HG03571 (cell line): Measurements from ENCODE around the gene RBM41.
A peak's percentile ranks its signal among the peaks of the same experiment; 100 is the strongest.
"Not testable (repeated sequence)": the region's sequence is repeated elsewhere in the genome, so short reads cannot be mapped to it uniquely, and the experiment has no call there.

Source experiments
- ATAC-seq: cut with Tn5 transposase; IDR thresholded peaks from one replicate; pipeline ENCODE4 v1.9.1; 2021; ENCODE audit not compliant: unreplicated experiment

Gene RBM41

DNA sequence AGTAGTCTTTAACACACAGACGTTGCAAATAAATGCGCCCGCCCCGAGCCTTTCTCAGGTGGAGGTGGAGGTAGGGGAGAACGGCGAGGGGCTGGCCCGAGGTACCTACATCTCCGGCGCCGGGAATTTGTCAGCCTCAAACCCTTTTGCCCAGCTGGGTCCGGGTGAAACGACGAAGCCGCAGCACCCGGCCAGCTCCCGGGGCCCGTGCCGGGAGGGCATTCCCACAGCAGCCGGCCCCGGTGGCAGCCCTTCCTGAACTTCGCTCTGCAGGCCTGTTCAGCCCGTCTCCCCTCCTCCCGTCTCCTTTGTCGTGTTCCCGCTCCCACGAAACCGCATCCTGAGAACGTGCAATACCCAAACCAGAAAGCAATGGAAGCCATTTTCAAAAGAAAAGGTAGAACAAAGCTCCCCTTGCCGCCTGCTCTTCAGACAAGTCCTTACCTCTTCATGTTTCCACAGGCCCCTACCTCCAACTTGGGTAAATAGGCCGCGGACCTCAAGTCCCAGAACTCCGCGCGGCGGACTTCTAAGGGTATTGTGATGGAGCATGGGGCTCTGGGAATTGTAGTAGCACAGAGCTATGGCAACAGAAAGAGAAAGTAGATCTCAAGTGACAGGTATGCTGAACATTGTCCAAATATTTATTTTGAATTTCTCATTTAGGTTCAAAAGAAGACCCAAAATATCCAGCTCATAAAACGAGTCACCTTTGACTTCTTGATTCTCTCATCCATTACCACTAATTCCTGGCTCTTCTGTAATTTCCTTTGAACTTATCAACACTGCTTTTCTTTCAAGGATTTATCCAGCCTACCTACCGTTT is at the start of gene RBM41:
Gene RBM41 (minus strand): TSS at position 501 of the 826 bp plus-strand sequence. CDS start 49 bp downstream, at position 452.
- peak; percentile 99 for ATAC-seq

GRCh38 chrX:107168257-107168656 is 49.6 kb upstream of the RBM41 start:
- ATAC-seq, result no peak

DNA sequence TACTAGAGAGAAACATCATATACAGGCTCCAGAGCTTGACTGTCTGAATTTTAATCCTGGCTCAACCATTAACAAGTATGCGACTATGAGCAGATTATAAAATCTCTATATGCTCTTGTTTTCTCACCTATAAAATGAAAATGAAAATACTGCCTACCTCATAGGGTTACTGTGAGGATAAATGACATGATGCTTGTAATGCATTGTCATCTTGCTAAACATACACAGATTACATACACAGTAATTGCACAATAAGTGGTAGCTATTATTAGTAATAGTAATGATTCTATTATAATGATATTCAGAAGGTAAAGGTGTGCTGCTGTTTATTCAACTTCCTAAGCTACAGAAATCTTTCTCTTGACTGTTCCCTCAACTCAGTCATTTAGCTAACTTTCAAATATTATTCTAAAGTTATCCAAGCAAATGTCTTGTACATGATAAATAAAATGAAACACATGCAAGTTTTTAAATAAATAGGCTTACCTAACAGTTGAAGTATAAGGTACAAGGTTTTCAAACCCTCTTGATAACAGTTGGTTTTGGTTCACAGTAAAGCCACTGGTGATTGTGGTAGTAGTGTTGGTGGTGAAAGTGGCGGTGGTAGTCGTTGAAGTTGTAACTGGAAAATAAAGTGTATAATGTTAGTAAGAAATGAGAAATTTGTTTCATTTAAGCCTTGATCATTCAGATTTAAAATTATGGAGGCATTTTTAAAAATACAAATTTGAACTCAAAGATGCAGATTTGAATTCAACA is 48.7 kb upstream of the RBM41 start:
- ATAC-seq, result no peak

GRCh38 chrX:107157618-107158017 is 39.0 kb upstream of the RBM41 start:
- not testable (repeated sequence) for ATAC-seq

DNA sequence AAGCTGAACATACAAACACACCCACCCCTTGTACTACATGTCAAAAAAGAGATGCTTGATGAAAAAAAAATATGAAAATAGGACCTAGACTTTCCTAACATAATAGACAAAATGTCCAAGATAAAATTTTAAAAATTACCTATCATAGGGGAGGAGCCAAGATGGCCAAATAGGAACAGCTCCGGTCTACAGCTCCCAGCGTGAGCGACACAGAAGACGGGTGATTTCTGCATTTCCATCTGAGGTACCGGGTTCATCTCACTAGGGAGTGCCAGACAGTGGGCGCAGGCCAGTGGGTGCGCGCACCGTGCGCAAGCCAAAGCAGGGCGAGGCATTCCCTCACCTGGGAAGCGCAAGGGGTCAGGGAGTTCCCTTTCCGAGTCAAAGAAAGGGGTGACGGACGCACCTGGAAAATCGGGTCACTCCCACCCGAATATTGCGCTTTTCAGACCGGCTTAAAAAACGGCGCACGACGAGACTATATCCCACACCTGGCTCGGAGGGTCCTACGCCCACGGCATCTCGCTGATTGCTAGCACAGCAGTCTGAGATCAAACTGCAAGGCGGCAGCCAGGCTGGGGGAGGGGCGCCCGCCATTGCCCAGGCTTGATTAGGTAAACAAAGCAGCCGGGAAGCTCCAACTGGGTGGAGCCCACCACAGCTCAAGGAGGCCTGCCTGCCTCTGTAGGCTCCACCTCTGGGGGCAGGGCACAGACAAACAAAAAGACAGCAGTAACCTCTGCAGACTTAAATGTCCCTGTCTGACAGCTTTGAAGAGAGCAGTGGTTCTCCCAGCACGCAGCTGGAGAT is 37.2 kb upstream of the RBM41 start:
- ATAC-seq, result not testable (repeated sequence)

DNA sequence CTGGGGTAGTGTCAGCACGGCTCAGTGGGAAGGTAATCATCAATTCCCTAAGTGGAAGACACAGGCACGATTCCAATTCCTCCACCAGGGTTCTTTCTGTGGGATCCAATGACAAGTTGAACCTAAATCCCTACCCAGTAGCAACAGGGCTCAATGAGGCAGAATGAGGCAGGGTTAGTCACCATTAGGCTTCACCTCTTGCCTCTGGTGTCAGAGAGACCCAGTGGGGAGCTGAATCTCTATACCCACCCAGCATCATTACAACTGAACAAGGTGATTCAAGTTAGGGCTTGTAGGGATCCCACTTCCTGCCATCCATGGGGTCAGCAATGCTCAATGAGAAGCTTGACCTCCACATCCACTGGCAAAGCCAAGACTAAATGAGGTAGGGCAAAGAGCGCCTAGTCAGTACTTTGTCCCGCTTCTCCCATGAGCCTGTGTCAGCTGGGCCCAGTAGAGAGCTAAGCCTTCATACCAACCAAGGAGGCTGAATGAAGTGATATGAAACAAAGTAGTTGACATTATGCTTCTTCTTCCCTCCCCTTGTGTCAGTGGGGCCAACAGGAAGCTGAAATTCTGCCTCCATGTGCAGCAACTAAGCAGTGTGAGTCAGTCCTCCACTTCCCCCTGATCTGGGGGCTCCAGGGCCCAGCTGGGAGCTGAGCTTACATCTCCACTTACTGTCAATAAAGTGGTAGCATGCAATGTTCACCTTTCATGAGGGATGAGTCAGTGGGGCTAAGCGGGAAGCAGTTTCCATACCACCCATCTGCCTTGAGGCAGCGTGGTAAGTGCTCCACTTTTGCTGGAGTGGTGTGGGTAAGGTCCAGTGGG is 36.4 kb upstream of the RBM41 start:
- no peak for ATAC-seq

DNA sequence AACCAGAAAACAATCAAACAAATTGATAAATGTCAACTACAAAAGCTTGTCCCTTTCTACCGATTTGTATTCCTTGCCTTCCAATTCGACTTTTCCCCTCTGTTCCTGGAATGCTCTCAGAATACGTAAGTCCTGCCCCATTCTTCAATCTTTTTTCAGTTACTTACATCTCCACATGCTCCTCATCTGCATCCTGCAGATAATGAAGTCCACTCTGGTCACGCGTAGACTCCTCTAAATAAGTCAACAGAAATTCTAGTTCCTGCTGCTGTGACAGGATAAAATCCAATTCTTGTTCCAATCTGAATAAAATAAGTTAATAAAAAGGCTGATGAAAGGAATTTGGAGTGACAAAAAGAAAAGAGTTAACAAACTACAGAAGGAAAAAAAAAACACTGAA is 34.4 kb upstream of the RBM41 start:
- no peak for ATAC-seq

- no peak for ATAC-seq
Measured at GRCh38 chrX:107146670-107147069, 28.0 kb upstream of the RBM41 start.

DNA sequence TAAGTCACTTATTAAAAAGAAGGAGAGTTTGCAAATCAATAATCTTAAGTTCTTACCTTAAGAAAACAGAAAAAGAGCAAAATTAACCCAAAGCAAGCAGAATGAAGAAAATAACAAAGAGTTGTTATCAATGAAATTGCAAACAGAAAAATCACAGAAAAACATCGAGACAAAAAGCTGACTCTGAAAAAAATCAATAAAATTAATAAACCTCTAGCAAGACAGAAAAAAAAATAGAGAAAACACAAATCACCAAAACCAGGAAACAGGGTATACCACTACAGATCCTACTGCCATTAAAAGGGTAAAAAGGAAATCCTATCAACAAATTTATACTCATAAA is 17.3 kb upstream of the RBM41 start:
- no peak for ATAC-seq

- no peak for ATAC-seq
Measured at GRCh38 chrX:107135049-107135964, 16.7 kb upstream of the RBM41 start.

- no peak for ATAC-seq
Measured at GRCh38 chrX:107123750-107124149, 5.1 kb upstream of the RBM41 start.

DNA sequence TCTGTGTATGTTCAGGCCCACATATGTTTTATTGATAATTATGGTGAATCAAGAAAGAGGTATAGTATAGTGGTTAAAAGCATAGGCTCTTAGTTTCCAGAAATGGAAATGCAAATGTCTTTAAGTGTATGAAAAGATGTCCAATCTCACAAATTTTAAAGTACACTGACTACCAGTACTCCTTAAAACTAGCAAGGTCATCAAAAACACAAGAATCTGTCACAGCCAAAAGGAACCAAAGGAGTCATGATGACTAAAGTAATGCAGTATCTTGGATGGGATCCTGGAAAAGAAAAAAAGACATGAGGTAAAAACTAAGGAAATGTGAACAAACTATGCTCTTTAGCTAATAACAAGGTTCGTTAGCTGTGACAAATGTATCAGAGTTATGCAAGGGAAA is 661 bp upstream of the RBM41 start:
- ATAC-seq, result no peak

DNA sequence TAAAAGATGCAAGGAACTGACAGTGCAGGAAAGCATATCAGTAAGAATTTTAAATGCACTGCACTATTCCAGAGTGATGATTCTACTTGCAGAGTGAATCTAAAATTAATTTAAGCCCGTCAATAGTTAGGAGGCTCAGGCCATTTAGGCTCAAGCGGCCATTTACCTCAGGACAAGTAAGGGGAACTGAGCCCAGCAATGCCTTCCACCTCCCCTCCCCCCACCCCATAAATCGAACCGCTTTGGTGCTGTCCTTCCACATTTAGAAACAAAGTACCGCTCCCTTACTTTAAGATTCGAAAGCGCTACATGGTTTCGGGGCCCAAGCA is 665 bp downstream of the RBM41 start:
- no peak for ATAC-seq

DNA sequence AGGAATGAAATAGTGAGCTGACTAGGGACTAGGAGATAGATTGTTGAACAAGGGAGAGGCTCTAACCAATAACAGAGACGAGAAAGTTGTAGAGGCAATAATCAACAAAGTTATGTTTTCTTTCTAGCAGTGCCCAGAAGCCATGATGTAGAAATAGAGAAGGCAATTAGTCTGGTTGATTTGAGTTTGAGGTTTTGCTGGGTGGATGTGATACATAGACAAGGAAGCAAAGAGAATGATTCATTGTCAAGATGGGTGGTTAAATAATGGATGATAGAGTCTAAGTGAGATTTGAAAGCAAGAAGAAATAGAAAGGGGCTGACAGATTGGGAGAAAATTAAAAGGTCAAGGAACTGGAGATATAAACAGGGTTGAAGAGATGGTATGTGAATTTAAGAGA is 11.2 kb downstream of the RBM41 start:
- no peak for ATAC-seq

- no peak for ATAC-seq
Measured at GRCh38 chrX:107102980-107103379, 15.6 kb downstream of the RBM41 start.

DNA sequence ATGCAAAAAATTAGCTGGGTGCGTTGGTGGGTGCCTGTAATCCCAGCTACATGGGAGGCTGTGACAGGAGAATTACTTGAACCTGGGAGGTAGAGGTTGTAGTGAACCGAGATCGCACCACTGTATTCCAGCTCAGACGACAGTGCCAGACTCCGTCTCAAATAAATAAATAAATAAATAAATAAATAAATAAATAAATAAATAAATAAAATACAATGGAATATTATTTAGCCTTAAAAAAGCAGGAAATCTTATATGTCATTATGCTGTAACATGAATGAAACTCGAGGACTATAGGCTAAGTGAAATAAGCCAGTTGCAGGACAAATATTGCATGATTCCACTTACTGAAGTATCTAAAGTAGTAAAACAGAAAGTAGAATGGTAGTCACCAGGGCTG is 42.5 kb downstream of the RBM41 start:
- ATAC-seq, result no peak

GRCh38 chrX:107057731-107058130 is 60.9 kb downstream of the RBM41 start:
- ATAC-seq, result not testable (repeated sequence)

DNA sequence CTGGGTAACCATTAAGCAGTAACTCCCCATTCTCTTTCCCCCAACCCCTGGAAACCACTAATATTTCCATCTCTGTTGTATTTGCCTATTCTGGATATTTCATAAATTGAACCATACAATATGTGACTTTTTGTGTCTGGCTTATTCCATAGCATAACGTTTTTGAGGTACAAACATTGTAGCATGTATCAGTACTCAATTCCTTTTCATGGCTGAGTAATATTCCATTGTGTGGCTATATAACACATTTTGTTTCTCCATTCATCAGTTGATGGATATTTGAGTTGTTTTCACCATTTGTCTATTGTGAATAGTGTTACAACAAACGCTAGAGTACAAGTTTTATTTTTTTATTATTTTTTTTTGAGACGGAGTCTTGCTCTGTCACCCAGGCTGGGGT is 63.6 kb downstream of the RBM41 start:
- ATAC-seq, result no peak

DNA sequence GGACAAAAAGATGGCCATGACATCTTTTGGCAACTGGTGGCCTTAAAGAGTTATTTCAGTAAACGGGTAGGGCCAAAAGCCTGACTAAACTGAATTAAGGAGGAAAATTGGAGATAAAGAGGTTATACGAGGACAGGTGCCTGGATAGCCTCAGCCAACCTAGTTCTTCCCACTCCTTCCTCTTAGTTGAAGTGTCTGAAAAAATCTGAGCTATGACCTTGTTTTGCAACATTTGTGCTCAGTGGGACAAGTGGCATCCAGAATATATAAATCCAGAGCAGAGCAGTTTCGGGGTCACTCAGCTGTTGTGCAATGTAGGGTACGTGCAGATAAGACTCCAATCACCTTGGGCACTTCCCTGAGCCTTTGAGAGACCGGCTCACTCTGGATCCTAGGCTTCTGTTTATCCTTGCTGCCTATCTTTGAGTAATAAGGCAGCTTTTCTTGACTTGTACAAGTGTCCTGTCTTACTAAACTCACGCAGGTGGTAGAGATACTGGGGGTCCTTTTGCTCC is 68.4 kb downstream of the RBM41 start:
- ATAC-seq, result no peak

GRCh38 chrX:107047622-107048021 is 71.0 kb downstream of the RBM41 start:
- no peak for ATAC-seq
